NOMO-1 treated with DMSO at 0.1 percent for 48 hours (cell line): ENCODE measurements around the gene RAB11FIP4.

Experiments used
- DNase-seq: peaks from one replicate; lab custom pipeline; 2025; ENCODE audit not compliant: unreplicated experiment; lab: John Stamatoyannopoulos, UW

Gene RAB11FIP4

DNA sequence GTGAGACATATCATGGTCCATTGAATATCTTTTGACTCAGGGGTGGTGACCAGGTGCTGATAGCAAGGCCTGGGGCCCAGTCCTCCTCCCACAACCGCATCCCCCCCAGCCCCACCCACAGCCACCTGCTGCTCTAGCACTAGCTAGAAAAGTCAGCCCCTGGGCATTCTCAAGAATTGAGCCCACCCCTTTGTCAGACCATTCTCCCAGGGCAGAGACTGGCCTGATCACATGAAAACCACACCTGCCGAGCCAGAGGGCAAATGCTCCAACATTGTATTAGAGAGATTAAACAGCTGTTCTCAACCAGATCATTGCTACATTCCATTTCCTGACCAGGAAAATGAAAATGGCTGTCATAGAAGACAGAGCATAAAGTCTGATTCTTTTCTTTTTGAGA is 62.4 kb downstream of the RAB11FIP4 start:
- no peak for DNase-seq

DNA sequence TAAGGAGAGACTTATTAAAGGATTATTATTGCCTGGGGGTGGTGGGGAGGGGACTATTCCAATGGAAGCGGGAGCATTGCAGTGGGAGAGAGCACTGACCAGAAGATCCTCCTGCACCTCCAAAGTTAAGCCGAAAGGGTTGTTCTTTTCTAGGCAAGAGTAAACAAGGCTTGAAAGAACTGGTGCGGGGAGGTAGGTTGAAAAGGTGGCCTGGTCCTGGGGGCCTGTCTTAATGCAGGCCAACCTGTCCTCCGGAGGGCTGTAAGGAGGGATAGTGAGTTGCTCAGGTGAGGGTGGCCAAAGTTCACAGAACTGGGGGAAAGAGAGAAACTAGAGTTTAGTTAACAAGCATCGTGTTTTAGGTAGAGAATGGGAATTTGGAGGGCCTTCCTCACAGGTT is 65.3 kb downstream of the RAB11FIP4 start:
- no peak for DNase-seq

DNA sequence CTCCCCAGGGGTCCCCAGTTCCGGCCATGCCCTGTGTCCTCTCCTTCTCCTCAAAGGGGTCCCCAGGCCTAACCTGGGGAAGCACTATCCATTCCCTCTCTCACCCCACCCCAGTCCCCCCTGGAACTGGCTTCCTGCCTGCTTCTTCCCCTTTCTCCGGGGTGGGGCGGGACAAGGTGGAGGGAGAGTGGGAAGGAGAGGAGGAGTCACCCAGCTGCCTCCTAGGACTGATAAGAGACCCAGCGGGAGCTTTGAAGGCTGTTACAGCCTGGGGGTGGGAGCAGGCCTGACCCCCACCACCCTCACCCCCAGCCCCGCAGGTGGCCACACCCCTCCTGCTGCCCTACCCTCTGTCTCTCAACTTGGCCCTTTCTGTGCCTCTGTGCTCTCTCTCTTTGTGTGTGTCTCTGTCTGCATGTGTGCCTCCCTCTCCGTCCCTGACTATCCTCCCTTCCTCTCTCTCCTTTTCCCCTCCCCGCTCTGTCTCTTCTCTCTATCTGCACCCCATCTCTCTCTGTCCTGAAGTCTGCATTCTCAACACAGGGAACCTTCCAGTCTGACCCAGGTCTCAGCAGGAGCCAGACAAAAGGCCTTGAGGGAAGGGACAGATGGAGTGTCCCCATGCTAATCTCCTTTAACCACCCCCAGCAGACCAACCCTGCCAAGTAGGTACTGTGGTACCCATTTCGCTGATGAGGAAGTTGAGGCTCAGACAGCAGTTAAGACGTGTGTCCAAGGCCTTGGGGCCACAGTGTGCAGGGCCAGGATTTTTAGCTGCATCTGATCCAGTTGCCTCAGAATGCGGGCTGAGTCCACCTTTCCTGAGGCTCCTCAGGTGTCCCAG is 66.1 kb downstream of the RAB11FIP4 start:
- DNase-seq = no peak

DNA sequence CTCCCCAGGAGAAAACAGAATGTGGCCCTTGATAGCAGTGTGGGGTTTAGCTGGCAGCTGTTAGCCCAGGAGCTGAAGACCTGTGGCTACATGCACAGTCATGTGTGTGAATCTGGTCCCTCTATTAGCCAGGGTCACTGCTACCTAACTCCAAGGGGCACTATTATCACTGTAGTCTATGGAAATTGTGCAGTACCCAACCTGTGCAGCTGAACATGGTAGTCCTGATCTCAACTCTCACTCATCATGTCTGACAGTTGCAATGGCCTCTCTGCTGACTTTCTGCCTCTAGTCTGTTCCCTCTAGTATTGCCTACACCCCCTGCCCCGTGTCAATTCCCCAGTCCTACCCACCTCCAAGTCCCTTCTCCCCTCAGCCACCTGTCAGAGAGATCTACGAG is 67.4 kb downstream of the RAB11FIP4 start:
- no peak for DNase-seq

DNA sequence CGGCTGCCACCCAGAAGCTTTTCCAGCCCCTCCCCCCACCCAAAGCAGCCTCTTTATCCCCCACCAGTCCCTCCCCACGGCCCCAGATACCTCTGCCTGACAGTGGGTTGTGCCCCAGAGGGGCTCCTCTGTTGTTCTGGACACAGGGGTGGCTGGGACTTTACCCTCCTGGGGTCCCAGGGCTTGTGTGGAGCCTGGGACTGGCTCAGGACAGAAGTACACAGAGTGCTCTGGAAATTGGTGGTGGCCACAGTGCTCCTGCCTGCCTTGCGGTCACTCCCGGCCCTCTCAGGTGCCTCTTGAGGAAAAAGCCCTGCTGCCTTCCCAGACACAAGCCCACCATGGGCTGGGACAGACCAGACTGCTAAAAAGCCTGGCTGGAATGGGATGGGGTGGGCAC is 68.2 kb downstream of the RAB11FIP4 start:
- no peak for DNase-seq

DNA sequence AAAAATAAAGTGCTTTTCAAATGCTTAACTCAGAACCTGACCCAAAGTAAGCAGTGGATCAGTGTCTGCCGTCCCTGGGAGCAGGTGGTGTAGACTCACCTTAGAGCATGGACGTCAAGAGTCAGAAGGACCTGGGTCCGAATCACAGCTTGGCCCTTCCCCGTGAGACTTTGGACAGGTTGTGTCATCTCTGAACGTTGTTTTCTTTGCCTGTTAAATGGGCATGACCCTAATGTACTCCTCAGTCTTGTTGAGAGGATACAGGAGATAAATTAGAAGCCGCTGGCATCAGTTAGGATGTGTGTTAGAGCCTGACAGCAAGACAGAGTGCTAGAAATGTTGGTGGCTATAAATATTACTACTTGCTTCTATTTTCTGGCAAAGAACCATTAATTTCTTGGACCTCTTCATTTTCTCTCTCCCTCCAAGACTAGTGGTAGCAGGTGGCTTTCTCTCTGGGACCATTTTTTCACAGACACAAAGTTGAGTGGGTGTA is 68.8 kb downstream of the RAB11FIP4 start:
- DNase-seq = no peak

DNA sequence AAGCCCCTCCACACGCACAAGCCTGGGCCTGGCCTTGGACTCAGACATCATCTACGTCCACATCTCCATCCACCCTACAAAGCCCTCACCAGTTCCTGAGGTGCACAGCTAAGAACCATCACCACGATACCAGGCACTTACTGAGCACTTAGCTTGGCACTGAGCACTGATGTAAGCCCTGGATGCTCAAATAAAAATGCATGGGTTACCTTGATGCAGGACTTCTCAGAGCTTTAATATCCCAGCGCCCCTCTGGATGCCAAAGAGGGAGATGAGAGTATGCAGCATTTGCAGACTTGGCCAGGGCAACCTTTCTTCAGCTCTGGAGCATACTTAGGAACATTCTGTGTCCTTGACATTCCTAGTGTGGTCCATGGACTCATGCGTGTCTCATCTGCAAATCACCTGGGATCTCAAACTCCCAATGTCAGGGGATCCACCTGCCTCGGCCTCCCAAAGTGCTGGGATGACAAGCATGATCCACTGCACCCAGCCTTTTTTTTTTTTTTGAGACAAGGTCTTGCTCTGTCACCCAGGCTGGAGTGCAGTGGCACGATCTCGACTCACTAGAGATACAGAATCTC is 69.8 kb downstream of the RAB11FIP4 start:
- no peak for DNase-seq

DNA sequence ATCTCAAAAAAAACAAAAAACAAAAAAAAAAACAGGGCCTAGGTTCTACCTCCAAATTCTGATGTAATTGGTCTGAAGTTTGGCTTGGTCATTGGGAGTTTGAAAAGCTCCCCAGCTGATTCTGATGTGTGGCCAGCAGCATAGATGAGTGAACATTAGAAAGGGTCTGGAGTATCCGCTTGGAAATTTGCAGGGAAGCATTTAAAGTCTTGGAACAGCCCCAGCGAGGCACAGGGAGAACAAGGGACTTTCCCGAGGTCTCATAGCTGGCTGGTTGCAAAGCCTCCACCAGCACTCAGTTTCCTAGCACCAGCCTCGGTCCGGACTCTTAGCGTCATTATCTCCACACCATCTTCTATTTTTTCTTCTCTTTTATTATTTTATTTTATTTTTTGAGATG is 70.8 kb downstream of the RAB11FIP4 start:
- no peak for DNase-seq

DNA sequence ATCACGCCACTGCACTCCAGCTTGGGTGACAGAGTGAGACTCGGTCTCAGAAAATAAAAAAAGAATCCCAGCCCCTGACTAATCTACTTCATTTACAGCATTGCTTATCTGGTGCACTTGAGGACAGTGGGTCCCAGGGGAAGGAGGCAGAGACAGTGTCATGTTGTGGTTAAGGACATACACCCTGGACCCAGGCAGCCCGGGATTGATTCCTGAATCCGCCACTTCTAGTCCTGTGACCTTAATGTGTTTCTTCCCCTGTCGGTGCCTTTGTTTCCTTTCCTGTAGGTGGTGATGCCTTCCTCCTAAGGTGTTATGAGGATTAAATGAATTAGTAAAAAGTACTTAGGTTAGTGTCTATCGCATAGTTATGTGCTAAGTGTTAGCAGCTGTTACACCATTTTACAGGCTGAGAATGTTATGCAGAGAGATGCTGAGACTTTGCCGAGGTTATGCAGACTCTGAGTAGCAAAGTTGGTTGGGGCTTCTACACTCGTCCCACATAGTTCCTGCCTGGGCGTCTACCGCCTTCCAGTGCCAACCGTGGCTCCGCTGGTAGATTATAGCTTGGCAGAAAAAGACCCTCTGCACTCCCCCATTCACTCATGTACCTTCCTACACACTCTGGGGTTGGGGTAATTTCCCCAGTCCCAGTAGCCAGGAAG is 74.8 kb downstream of the RAB11FIP4 start:
- no peak for DNase-seq

DNA sequence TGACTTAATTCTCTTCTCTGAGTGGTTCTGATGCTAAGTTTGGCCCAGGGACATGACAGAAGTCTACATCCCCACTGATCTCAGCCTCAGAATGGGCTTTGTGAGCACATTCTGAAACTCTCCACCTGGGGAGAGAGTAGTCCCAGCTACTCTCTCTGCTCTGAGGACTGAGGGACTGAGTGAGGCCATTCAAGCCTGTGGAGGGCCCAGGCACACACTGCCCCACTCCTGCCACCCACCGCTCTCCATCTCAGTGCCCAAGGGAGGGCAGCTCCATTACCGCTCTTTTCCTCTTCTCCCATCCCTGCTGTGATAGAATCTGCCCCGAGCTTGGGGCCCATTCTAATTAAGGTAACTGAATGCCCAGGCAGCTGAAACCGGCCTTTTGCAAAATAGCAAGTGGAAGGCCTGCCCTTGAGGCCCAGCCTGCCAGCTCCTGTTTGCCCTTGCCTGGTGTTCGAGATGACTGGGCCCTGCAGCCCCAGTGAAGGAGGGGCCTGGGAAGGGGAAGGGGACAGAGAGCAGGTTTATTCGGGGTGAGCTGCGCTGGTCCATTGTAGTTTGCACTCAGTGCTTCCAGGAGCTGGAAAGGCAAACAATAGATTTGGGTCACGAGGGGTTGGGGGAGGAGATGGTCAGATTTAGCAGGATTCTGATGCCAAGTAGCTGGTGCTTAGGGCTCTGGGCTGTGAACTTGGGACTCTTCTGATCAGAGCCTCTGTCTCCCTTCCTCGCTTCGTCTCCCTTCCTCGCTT is 76.2 kb downstream of the RAB11FIP4 start:
- DNase-seq = no peak

DNA sequence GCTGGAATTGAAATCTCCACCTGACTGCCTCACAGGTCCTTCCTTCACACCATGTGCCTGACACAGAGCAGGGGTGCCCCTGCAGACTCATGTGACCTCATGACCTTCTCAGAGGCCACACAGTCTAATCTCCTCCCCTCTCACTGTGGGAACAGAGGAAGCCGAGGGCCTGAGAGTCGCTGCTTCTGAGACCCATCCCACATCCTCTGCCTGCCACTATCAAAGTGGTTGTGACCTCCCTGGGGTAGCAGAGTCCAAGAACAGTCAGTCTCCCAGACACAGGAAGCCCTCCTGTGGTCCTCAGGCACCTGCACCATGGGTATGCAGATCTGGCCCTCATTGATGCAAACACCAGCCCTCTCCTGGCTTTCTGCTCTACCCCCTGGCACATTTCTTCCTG is 78.5 kb downstream of the RAB11FIP4 start:
- no peak for DNase-seq

DNA sequence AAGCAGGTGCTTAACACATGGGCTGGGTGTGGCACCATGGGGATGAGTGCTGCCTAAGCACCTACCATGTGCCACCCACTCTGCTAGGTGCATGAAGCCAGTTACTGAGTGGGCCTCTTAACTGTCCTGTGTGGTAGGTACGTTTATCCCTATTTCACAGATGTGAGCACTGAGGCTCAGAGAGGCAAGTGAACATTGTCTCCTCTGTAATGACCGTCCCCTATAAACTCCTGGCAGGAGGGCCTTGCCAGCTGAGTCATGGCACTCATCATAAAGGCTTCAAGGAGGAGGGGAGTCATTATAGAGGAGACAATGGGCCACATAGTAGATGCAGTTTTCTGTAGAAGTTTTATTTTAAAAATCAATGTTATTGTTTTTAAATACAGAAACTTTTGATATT is 79.1 kb downstream of the RAB11FIP4 start:
- DNase-seq = no peak

DNA sequence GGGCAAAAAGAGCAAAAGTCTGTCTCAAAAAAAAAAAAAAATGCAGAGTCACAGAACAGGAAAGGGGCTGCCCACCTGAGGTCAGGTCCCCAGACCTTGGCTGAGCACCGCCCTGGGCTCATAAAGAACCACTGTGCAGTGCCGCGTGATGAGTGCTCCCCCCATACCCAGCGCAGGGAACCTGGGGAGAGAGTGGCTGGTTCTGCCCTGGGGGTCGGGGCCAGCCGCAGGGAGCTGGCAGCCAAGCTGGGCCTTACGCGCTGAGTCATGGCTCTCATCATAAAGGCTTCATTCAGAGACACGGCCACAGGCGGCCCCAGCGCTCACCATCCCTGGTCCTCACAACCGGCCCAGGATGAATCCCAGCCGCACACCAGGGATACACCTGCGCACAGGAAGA is 80.7 kb downstream of the RAB11FIP4 start:
- DNase-seq = no peak

DNA sequence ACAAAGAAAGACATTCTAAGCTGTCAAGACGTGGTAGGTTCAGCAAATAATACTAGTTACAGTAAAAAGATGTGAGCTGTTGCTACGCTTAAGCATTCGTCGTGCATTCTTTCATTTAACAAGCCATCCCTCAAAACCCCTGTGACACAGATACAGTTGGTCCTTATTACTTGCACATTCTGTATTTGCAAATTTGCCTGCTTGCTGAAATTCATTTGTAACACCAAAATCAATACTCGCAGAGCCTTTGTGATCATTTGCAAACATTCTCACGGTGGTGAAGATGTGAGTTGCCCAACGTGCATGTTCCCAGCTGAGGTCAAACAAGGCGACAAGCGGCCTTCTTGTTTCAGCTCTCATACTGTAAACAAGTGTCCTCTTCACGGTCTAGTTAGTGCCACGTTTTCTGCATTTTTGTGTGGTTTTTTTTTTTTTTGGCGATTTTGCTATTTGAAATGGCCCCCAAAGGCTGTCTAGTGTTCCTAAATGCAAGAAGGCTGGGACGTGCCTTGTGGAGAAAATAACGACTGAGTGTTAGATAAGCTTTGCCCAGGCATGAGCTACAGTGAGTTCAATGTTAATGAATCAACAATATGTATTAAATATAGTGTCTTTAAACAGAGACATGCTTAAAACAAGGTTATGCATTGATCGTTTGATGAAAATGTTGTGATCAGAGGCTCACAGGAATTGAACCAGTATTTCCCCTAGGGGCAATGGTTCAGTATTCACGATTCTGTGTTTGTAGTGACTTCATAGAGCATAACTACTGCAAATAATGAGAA is 84.1 kb downstream of the RAB11FIP4 start:
- no peak for DNase-seq

DNA sequence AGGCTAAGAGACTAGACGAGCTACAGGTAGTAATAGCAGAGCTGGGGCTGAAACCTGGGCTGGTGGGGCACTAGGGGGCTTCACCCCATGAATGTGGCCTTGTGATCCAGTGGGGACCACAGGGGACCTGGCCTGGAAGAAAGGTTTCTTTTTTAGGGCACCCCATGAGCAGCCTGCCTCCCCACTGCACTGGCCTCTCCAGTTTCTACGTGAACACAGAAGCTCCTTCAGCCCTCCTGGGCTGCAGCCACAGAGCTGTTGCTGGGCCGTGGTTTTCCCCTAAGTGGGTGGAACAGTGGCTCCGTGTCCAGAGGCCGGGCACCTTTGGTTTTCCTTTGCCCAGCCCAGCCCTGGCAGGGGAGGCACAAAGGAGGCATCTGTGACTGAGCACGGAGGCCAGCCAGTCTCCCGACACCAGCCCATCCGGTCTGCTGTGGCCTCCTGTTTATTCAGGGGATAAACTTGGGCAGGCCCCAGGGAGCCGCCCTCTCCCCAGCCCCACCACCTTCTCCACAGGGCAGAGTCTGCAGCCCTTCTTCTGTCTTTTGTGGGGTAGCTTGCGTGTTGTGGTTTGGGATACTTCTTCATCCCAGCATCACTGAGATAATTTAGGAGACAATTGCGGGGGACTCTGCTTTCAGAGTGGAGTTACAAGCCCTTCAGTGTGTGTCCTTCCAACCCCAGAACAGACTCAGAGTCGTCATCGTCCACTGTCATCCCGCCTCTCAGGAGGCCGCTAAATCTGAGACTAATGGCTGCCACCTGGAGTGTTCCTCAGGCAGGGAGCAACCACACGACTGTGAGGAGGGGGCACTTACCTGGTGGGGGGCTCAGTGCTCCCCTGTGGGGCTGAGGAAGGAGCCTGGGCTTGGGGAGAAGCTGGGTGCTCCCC is 85.3 kb downstream of the RAB11FIP4 start:
- no peak for DNase-seq

DNA sequence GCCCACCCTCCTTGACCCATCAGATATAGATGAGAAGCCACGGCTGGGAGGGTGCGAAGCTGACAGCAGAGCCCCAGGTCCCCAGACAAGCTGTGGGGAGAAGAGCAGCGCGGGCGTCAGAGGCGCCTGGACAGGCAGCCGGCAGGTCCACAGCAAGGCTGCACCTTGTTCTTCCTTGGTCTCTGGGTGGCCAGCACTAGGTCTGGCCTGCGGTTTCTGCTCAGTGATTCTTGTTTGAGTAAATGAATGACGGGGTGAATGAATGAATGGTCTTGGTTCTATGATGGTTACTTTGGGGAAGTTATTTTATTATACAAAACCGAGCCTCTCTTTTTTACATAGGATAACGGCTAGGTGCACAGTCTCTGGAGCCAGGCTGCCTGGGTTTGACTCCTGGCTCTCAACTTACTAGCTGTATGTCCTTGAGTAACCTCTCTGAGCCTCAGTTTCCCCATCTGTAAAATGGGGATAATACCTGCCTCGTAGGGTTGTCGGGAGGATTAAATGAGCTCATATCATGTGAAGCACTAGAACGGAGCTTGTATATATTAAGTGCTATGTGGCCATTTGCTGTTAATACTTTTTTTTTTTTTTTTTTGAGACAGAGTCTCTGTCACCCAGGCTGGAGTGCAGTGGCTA is 86.1 kb downstream of the RAB11FIP4 start:
- DNase-seq = no peak

DNA sequence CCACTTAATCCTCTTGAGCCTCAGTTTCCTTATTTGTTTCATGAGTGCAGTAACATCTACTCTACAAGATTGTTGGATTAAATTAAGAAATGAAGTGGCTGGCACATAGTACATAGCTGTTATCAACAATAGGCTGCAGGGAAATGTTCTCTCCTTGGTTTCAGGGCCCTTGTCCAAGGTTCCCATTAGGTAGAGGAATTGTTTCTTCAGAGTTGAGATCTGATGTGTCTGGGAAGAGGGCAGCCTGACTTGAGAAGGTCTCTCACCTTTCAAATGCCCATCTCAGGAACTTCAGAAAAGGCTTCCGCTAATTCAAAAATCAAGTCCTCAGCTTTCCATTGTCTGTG is 87.6 kb downstream of the RAB11FIP4 start:
- DNase-seq = no peak

DNA sequence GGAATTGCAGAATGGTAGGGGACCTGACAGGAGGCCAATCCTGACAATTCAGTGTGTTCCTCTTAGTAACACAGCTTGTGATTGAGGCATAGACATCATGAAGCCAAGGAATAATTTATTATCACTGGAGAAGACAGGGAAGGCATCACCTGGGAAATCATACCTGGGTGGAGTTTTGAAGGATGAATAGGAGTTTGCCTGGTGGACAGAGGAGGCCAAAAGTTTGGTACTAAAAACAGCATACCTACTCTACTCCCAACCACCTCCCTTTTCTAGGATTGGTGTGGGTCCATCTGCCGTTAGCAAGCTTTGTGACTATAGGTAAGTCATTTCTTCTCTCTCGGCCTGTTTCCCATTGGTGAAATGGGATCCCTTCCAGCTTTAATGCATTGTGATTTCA is 88.0 kb downstream of the RAB11FIP4 start:
- no peak for DNase-seq

DNA sequence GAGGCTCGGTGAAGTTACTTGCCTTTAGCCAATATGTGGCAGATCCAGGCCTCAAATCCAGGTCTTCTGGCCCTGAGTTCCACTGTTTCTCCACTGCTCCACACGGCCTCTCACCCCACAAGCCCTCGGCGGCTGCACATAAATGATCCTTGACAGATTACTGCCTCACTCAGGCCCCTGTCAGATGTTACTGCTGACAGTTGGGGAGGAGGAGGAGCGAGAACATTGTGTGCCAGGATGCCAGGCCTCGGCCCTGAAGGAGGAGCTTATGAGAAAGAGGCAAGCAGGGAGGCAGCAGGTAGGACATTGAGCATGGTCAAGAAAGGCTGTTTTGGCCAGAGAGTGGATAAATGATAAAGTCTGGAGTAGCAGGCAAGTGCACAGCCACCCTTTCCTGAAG is 88.6 kb downstream of the RAB11FIP4 start:
- DNase-seq = no peak
